ENCODE measurements around the gene LTK.
"Not testable (repeated sequence)": the region's sequence is repeated elsewhere in the genome, so short reads cannot be mapped to it uniquely, and the experiment has no call there.

The LTK gene

DNA sequence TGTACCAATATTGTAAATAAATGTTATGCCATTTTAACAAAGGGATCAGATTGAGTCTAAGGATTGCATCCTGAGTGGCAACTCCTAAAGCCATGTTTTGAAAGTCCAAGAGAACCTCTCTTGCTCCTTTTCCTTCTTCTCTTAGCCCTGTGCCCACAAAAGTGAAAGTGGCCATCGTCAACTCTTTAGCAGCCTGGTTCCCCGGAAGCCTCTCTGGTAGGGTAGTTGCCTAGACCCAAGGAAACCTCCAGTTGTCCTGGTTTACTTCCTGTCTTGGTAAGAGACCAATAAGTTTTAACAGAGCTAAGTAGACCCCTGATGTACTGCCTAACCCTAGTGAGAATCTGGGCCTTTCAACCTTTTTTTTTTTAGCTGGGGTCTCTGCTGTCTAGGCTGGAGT lies 30.1 kb downstream of the LTK start:
- H3K4me1 Mint-ChIP-seq (ENCODE audit: low read depth): peaks cover 28% of the 10 kb centered on the region

DNA sequence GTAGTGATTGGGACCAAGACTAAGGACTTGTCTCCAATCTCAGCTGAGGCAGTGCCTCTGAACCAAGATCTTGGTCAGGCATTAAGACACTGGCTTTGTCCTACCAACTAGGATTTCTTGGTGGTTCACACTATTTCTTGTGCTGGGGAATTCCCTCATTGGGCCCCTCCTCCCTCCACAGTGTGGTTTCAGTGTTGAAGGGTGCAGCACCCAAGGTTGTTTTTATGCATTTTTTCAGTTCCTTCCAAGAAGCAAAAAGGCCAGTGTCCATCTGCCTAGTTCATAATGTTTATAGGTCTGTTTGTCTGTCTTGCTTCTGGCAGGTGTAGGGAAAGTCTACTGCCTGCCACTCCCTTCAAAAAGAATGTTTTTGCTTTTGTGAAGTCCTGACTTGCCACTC lies 30.5 kb downstream of the LTK start:
- Mint-ChIP-seq H3K9me3 (no peaks in the 10 kb centered on the region), H3K27ac (peak overlapping the region; percentile 12), H3K27me3 (peaks cover 3% of the 10 kb centered on the region), H3K36me3 (ENCODE audit: low read depth) (peaks cover 48% of the 10 kb centered on the region), H3K4me3 (peak overlapping the region; percentile 35), H3K4me1 (ENCODE audit: low read depth) (peaks cover 25% of the 10 kb centered on the region)
- no peak for DNase-seq

More for the DNA sequence above, 30.1 kb downstream of the LTK start:
- H3K36me3 Mint-ChIP-seq (ENCODE audit: low read depth): peaks cover 45% of the 10 kb centered on the region
- no peaks in the 10 kb centered on the region for H3K9me3 Mint-ChIP-seq
- no peak for DNase-seq
- H3K27ac Mint-ChIP-seq: no peak overlapping the region
- H3K4me3 Mint-ChIP-seq: peak overlapping the region; percentile 35
- H3K27me3 Mint-ChIP-seq: peaks cover 3% of the 10 kb centered on the region

DNA sequence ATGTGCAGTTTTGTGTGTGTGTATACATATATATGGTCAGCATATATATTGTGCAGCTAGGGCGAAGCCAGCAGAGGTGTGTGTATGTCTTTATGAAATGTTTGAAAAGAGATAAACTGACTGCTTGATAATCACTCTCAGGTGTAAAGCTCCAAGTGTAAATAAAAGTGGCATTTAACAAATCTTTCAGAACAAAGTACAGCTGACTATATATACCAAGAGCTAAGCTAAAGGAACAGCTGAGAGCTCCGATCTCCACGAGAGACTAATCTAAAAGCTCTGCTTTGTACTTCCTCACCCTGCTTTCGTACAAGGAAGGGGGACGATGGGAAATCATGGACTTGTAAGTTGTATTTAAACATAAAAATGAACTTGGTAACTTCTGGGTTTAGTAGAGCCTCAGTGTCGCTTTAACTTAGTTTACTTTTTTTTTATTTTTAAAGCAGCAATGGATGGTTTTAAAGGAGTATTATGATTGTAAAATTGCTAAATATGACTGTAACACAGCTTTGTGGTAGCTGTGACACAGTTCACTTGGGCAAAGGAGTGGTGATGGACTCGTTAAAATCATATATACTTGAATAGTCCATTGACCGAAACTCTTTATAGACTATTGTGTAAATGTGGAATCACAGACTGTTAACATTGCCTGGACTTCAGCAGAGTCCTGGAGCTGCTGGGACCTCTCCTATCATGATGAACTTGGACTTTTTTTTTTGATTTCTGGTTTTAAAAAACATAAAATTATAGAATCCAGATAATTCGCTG lies 31.3 kb downstream of the LTK start:
- Mint-ChIP-seq H3K27me3 (no peaks in the 10 kb centered on the region), H3K4me3 (no peak overlapping the region), H3K27ac (no peak overlapping the region), H3K36me3 (ENCODE audit: low read depth) (peaks cover 56% of the 10 kb centered on the region), H3K4me1 (ENCODE audit: low read depth) (peaks cover 23% of the 10 kb centered on the region), H3K9me3 (no peaks in the 10 kb centered on the region)
- DNase-seq: no peak

DNA sequence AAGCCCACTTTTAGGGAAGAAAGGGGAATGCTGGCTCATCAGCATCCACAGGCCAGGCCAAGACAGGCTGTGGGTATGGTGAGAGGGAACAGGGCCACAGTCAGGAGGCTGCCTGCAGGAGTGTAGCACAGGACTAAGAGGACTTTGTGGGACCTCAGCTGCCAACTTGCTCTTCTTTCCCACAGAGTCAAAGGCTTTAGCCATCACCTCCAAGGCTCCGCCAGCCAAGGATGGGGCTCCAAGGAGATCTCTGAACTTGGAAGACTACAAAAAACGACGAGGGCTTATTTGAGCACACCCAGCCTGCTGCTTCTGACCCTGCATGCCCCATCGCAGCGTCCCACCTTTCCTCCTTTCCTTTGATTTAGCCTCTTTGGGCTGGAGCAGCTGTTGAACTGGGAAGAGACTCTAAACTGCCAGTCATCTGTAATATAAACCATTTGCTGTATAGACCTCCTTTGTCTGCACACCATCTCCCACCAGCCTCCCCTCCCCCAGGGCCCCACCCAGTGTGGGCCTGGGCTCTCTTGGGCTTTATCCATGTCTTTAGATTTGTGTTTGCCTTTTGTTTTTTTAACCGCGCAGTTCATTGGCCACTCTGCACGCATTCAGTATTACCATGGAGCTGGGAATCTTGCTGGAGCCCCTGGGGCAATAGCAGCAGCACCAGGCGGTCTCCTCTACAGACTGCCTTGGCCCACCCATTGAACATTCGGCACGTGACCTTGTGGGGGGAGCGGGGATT lies 33.1 kb downstream of the LTK start:
- Mint-ChIP-seq H3K4me3 (no peak overlapping the region), H3K4me1 (ENCODE audit: low read depth) (peaks cover 26% of the 10 kb centered on the region), H3K36me3 (ENCODE audit: low read depth) (peaks cover 72% of the 10 kb centered on the region), H3K27ac (no peak overlapping the region), H3K27me3 (no peaks in the 10 kb centered on the region), H3K9me3 (no peaks in the 10 kb centered on the region)
- DNase-seq: no peak

DNA sequence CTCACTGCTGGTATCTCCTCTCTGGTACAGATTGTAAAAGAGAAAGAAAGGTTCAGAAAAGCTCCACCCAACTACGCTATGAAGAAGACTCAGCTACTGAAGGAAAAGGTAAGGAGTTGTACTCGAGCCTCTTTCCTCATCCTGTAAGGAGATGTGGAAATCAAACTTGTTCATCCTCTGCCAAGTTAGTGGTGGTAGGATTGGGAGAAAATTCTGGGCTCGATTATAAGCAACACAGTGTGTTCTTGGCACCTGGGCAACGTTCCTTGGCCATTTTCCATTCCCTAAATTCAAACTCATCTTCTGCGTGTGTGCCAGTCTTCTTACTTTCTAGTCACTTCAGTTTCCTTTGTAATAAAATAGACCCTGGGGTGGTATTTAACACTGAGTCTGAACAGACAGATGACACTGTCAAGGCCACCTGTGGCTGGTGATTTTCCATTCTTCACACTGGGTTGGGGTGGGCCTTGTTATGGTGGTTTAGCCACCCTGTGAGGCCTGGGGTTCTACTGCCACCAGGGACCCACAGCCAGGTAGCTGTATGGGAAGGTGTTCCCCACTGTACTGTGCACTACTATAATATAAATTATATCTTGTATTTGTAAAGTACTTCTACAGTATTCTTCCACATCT lies 37.1 kb downstream of the LTK start:
- no peak overlapping the region for H3K4me3 Mint-ChIP-seq
- peak overlapping the region; percentile 9 for H3K27ac Mint-ChIP-seq
- no peaks in the 10 kb centered on the region for H3K27me3 Mint-ChIP-seq
- peaks cover 87% of the 10 kb centered on the region for H3K36me3 Mint-ChIP-seq (ENCODE audit: low read depth)
- peaks cover 10% of the 10 kb centered on the region for H3K4me1 Mint-ChIP-seq (ENCODE audit: low read depth)
- H3K9me3 Mint-ChIP-seq: no peaks in the 10 kb centered on the region
- no peak for DNase-seq

DNA sequence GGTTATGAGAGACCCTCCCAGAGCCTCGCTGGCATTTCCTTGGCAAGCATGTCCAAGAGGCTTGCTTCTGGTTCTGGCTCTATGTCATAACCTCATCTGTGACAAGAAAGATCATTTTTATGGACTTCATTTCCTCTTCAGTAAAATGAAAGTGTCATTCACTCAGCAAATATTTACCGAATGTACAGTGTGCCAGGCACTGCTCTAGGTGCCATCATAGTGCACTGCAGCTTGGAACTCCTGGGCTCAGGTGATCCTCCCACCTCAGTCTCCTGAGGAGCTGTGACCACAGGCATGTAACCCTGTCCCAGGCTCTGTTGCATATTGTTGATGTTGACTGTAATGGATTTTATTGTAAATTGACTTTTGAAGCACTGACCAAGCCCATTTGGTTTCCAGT lies 38.7 kb downstream of the LTK start:
- no peak overlapping the region for H3K27ac Mint-ChIP-seq
- H3K9me3 Mint-ChIP-seq: no peaks in the 10 kb centered on the region
- no peak overlapping the region for H3K4me3 Mint-ChIP-seq
- H3K27me3 Mint-ChIP-seq: no peaks in the 10 kb centered on the region
- peaks cover 84% of the 10 kb centered on the region for H3K36me3 Mint-ChIP-seq (ENCODE audit: low read depth)
- H3K4me1 Mint-ChIP-seq (ENCODE audit: low read depth): peaks cover 8% of the 10 kb centered on the region
- DNase-seq: no peak

DNA sequence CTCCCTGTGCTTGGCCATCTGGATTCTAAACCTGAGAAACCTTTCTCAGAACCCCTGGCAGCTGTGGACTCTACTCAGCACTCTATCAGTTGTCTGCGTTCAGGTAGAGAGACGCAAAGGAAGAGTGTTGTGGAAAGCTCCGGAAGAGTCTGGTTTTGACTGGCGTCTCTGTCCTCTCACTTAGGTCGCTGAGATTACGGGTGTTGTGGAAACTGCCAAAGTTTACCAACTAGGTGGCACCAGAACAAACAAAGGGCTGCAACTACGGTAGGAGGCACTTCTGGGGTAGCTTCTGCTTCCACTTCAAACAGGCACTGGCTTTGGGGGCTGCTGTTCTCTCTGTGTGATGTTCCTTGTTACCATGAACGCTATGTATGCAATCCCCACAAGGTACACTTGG lies 39.2 kb downstream of the LTK start:
- Mint-ChIP-seq H3K36me3 (ENCODE audit: low read depth) (peaks cover 85% of the 10 kb centered on the region), H3K27me3 (no peaks in the 10 kb centered on the region), H3K27ac (no peak overlapping the region), H3K9me3 (no peaks in the 10 kb centered on the region), H3K4me1 (ENCODE audit: low read depth) (peaks cover 8% of the 10 kb centered on the region), H3K4me3 (no peak overlapping the region)
- no peak for DNase-seq

DNA sequence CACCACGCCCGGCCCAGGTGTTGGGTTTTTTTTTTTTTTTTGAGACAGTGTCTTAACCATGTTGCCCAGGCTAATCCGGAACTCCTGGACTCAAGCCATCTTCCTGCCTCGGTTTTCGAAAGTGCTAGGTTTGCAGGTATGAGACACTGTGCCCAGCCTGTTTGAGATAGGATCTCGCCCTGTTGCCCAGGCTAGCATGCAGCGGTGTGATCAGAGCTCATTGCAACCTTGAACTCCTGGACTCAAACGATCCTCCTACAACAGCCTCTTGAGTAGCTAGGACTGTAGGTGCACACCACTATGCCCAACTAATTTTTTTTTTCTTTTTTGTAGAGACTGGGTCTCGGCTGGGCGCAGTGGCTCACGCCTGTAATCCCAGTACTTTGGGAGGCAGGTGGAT lies 40.2 kb downstream of the LTK start:
- peaks cover 8% of the 10 kb centered on the region for H3K4me1 Mint-ChIP-seq (ENCODE audit: low read depth)
- no peaks in the 10 kb centered on the region for H3K9me3 Mint-ChIP-seq
- H3K4me3 Mint-ChIP-seq: no peak overlapping the region
- H3K27me3 Mint-ChIP-seq: no peaks in the 10 kb centered on the region
- no peak for DNase-seq
- no peak overlapping the region for H3K27ac Mint-ChIP-seq
- peaks cover 84% of the 10 kb centered on the region for H3K36me3 Mint-ChIP-seq (ENCODE audit: low read depth)

DNA sequence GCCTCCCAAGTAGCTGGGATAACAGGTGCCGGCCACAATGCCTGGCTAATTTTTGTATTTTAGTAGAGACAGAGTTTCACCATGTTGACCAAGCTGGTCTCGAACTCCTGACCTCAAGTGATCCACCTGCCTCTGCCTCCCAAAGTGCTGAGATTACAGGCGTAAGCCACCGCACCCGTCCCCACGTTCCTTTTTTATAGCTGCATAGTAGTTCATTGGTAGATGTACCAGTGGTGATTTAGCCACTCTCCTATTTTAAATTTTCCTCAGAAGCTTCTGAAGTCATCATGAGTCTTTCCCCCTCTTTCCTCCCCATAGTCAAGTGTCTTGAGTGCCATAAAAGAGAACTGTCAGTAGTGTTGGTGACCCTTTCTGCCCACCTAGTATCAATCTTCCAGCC lies 44.0 kb downstream of the LTK start:
- not testable (repeated sequence) for H3K9me3 Mint-ChIP-seq; H3K4me3 Mint-ChIP-seq; H3K4me1 Mint-ChIP-seq (ENCODE audit: low read depth); H3K27me3 Mint-ChIP-seq; DNase-seq
- Mint-ChIP-seq H3K27ac (peak overlapping the region; percentile 17), H3K36me3 (ENCODE audit: low read depth) (peaks cover 81% of the 10 kb centered on the region)

DNA sequence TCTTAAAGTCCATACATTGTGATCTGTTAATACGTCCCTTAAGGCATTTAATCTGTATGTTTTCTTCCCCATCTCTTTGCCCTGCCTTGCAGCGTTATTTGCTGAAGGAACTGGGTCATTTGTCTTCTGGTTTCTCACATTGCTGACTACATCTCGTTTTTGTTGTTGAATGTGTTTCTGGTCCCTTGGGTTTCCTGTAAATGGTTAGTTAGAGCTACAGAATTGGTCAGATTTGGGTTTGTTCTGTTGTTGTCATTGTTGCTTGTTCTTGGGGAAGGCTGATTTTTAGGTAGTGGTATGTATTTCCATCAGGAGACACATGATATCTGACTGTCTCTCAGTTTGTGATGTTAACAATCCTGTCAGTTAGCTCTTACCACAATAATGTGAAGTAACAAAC lies 46.9 kb downstream of the LTK start:
- Mint-ChIP-seq H3K27me3 (no peaks in the 10 kb centered on the region), H3K4me1 (ENCODE audit: low read depth) (peaks cover 2% of the 10 kb centered on the region), H3K36me3 (ENCODE audit: low read depth) (peaks cover 80% of the 10 kb centered on the region), H3K9me3 (no peaks in the 10 kb centered on the region), H3K27ac (peak overlapping the region; percentile 18), H3K4me3 (no peak overlapping the region)
- DNase-seq: no peak

DNA sequence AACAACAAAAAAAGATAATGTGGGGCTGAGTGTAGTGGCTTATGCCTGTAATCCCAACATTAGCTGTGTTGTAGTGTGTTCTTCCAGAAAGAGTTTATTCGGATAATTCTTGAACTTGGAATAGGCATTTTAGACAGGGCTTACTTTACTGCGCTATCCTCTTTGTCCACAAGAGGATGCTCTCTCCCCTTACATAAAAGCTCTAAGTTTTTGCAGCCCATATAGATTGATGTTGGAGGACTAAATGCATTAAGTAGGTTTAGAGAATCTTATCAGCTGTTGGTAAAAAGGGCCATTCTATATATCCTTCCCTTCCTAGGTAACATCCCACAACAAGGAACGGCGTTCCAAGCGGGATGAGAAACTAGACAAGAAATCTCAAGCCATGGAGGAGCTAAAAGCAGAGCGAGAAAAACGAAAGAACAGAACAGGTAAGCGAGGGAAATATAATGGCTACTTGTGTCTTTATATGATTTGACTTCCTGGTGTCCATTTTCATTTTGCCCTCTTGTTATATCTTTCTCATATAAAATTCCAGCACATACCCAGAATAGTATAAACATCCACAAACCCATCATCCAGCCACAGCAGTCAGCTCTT lies 47.7 kb downstream of the LTK start:
- Mint-ChIP-seq H3K4me1 (ENCODE audit: low read depth) (peaks cover 2% of the 10 kb centered on the region), H3K4me3 (no peak overlapping the region), H3K27ac (no peak overlapping the region), H3K27me3 (no peaks in the 10 kb centered on the region), H3K36me3 (ENCODE audit: low read depth) (peaks cover 73% of the 10 kb centered on the region), H3K9me3 (no peaks in the 10 kb centered on the region)
- no peak for DNase-seq

DNA sequence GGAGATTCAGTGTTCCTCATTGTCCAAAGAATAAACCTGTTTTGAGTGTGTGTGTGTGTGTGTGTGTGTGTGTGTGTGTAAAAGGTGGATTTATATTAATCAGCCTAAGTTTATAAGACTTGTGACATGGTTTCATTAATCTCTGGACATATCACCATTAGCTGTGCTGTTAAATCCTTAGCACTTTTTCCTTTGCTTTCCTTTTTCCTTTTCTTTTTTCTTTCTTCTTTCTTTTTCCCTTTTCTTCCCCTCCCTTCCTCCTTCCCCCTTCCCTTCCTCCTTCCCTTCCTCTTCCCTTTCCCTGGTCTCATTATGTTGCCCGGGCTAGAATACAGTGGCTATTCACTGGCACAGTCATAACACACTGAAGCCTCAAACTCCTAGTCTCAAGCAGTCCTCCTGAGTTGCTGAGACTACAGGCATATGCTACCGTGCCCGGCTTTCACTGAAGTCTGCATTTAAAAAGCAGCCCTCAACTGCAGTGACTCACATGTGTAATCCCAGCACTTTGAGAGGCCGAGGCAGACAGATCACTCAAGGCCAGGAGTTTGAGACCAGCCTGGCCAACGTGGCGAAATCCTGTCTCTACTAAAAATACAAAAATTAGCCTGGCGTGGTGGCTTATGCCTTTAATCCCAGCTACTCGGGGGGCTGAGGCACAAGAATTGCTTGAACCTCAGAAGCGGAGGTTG lies 48.6 kb downstream of the LTK start:
- peaks cover 2% of the 10 kb centered on the region for H3K4me1 Mint-ChIP-seq (ENCODE audit: low read depth)
- H3K27me3 Mint-ChIP-seq: no peaks in the 10 kb centered on the region
- no peak for DNase-seq
- no peak overlapping the region for H3K27ac Mint-ChIP-seq
- H3K9me3 Mint-ChIP-seq: no peaks in the 10 kb centered on the region
- peaks cover 69% of the 10 kb centered on the region for H3K36me3 Mint-ChIP-seq (ENCODE audit: low read depth)
- H3K4me3 Mint-ChIP-seq: no peak overlapping the region

DNA sequence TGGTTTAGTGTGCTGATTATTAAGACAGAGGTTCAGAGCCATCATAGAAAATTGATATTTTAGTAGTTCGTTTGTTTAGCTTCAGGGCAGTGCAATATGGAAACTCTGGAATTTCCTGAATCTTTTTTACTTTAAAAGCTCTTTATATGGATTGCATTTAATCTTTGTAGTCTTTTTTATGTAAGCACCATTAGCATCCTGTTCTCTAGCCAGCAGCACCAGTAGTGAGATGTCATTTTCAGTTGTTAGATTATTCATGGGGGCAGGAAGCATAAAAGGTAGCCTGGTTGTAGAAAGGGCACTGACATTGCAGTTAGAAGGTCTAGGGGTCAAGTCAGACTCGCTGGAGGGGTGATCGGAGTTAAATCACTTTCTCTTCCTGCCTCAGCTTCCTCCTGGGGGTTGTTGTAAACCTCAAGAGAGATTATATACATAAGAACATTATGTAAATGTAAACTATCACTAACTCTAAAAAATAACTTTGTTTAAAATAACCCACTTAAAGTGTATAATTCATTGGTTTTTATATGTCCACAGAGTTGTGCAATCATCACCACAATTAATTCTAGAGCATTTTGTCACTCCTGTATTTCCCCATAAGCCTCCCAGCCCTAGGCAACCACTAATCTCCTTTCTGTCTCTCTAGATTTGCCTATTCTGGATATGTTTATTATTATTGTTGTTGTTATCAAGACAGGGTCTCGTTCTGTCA lies 51.4 kb downstream of the LTK start:
- Mint-ChIP-seq H3K4me3 (no peak overlapping the region), H3K4me1 (ENCODE audit: low read depth) (peaks cover 2% of the 10 kb centered on the region), H3K9me3 (no peaks in the 10 kb centered on the region), H3K27ac (peak overlapping the region; percentile 85), H3K27me3 (no peaks in the 10 kb centered on the region), H3K36me3 (ENCODE audit: low read depth) (peaks cover 67% of the 10 kb centered on the region)
- DNase-seq: no peak
